ENCODE measurements around the gene SCML2.

SCML2 gene

GRCh38 chrX:18278449-18278848, 76.0 kb downstream of the SCML2 start:
- H2BK12ac ChIP-seq (ENCODE audit: low read length), result no peak overlapping the region
- H3K9ac ChIP-seq (ENCODE audit: low read depth, low read length, poor library complexity), result no peak overlapping the region
- no peak overlapping the region for H3K18ac ChIP-seq (ENCODE audit: low read length)
- DNase-seq (ENCODE audit: low spot score), result no peak
- H2AK5ac ChIP-seq (ENCODE audit: low read depth, low read length), result no peak overlapping the region
- H3K27me3 ChIP-seq (ENCODE audit: control insufficient read depth in 3 of 3, insufficient read depth in 3 of 3, low read depth in 1 of 3, low read length in 3 of 3), result no peaks in the 10 kb centered on the region
- no peak overlapping the region for H2BK120ac ChIP-seq (ENCODE audit: low read depth, low read length)
- H3K9me3 ChIP-seq (replicated peaks in 1 of 2; ENCODE audit: control insufficient read depth in 2 of 2, insufficient read depth in 1 of 2, low read depth in 1 of 2, low read length in 2 of 2), result peaks cover 0 to 15% of the 10 kb centered on the region in 2 donors
- no peak overlapping the region for H3K23ac ChIP-seq (ENCODE audit: low read depth, low read length, poor library complexity)
- H3K14ac ChIP-seq (ENCODE audit: low read length), result no peak overlapping the region
- H2BK5ac ChIP-seq (ENCODE audit: low read length), result no peak overlapping the region
- no peak overlapping the region for H2BK15ac ChIP-seq (ENCODE audit: low read length)
- no peak overlapping the region for H3K27ac ChIP-seq (replicated peaks; ENCODE audit: low read length)
- no peak overlapping the region for H4K8ac ChIP-seq (ENCODE audit: low read depth, low read length)
- no peak overlapping the region for H3K4me2 ChIP-seq (ENCODE audit: insufficient read depth, low read length, poor library complexity, severe bottlenecking)
- no peak overlapping the region for H2AFZ ChIP-seq (ENCODE audit: low read length)
- H3K4me1 ChIP-seq (ENCODE audit: control insufficient read depth in 2 of 2, insufficient read depth in 1 of 2, low read depth in 1 of 2, low read length in 2 of 2), result no peaks in the 10 kb centered on the region
- H3K4ac ChIP-seq (ENCODE audit: low read length), result no peak overlapping the region
- no peak overlapping the region for H4K91ac ChIP-seq (ENCODE audit: low read depth, low read length, poor library complexity)
- H3K79me1 ChIP-seq (ENCODE audit: low read depth, low read length), result peaks cover 8% of the 10 kb centered on the region
- WGBS, 2 donors (ENCODE audit: extremely low coverage in 2 of 2, insufficient read length in 2 of 2, insufficient replicate concordance in 1 of 2), result no CpG with 5 or more reads among the region's 4 CpGs
- no peaks in the 10 kb centered on the region for H3K36me3 ChIP-seq (replicated peaks in 1 of 2; ENCODE audit: control insufficient read depth in 2 of 2, insufficient read depth in 2 of 2, low read length in 2 of 2)
- no peak overlapping the region for H3K4me3 ChIP-seq (ENCODE audit: low read length in 2 of 2)

DNA sequence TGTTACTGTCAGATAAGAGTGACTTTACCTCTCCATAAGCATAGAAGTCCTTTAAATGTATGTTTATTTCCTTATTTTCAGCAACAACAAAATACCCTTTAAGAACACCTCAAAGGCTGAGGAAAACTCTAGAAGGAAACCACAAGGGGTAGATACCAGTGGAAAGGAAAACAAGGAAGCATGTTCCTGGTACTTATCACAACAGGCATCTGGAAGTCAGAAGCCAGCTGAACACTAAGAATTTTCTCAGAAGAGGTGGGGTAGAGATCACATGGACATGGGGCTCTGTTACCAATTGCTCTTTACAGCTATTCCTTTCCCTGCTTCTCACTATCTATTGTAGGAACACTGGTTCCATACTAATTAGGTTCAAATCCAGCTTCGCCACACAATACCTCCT, 82.3 kb downstream of the SCML2 start:
- no peak for DNase-seq (ENCODE audit: low spot score)
- Histone ChIP-seq H3K36me3 (replicated peaks in 1 of 2; ENCODE audit: control insufficient read depth in 2 of 2, insufficient read depth in 2 of 2, low read length in 2 of 2) (no peaks in the 10 kb centered on the region), H3K27me3 (ENCODE audit: control insufficient read depth in 3 of 3, insufficient read depth in 3 of 3, low read depth in 1 of 3, low read length in 3 of 3) (no peaks in the 10 kb centered on the region), H3K4me1 (ENCODE audit: control insufficient read depth in 2 of 2, insufficient read depth in 1 of 2, low read depth in 1 of 2, low read length in 2 of 2) (no peaks in the 10 kb centered on the region), H3K4ac (ENCODE audit: low read length) (no peak overlapping the region), H2AFZ (ENCODE audit: low read length) (no peak overlapping the region), H3K9me3 (replicated peaks in 1 of 2; ENCODE audit: control insufficient read depth in 2 of 2, insufficient read depth in 1 of 2, low read depth in 1 of 2, low read length in 2 of 2) (no peaks in the 10 kb centered on the region), H2BK5ac (ENCODE audit: low read length) (no peak overlapping the region), H2AK5ac (ENCODE audit: low read depth, low read length) (no peak overlapping the region), H3K18ac (ENCODE audit: low read length) (no peak overlapping the region), H2BK120ac (ENCODE audit: low read depth, low read length) (no peak overlapping the region), H3K23ac (ENCODE audit: low read depth, low read length, poor library complexity) (no peak overlapping the region), H3K4me2 (ENCODE audit: insufficient read depth, low read length, poor library complexity, severe bottlenecking) (no peak overlapping the region), H4K91ac (ENCODE audit: low read depth, low read length, poor library complexity) (no peak overlapping the region), H3K9ac (ENCODE audit: low read depth, low read length, poor library complexity) (no peak overlapping the region), H3K4me3 (ENCODE audit: low read length in 2 of 2) (no peak overlapping the region), H2BK12ac (ENCODE audit: low read length) (no peak overlapping the region), H4K8ac (ENCODE audit: low read depth, low read length) (no peak overlapping the region), H3K27ac (replicated peaks; ENCODE audit: low read length) (no peak overlapping the region), H2BK15ac (ENCODE audit: low read length) (no peak overlapping the region), H3K79me1 (ENCODE audit: low read depth, low read length) (peaks cover 2% of the 10 kb centered on the region), H3K14ac (ENCODE audit: low read length) (no peak overlapping the region)
- no CpG with 5 or more reads among the region's 1 CpG for WGBS, 2 donors (ENCODE audit: extremely low coverage in 2 of 2, insufficient read length in 2 of 2, insufficient replicate concordance in 1 of 2)

GRCh38 chrX:18271725-18272124, 82.8 kb downstream of the SCML2 start:
- Histone ChIP-seq H3K9me3 (replicated peaks in 1 of 2; ENCODE audit: control insufficient read depth in 2 of 2, insufficient read depth in 1 of 2, low read depth in 1 of 2, low read length in 2 of 2) (no peaks in the 10 kb centered on the region), H3K14ac (ENCODE audit: low read length) (no peak overlapping the region), H2BK120ac (ENCODE audit: low read depth, low read length) (no peak overlapping the region), H2AFZ (ENCODE audit: low read length) (no peak overlapping the region), H3K9ac (ENCODE audit: low read depth, low read length, poor library complexity) (no peak overlapping the region), H3K4ac (ENCODE audit: low read length) (no peak overlapping the region), H3K4me2 (ENCODE audit: insufficient read depth, low read length, poor library complexity, severe bottlenecking) (no peak overlapping the region), H2BK5ac (ENCODE audit: low read length) (no peak overlapping the region), H3K4me1 (ENCODE audit: control insufficient read depth in 2 of 2, insufficient read depth in 1 of 2, low read depth in 1 of 2, low read length in 2 of 2) (no peaks in the 10 kb centered on the region), H3K79me1 (ENCODE audit: low read depth, low read length) (peaks cover 2% of the 10 kb centered on the region), H3K18ac (ENCODE audit: low read length) (no peak overlapping the region), H3K4me3 (ENCODE audit: low read length in 2 of 2) (no peak overlapping the region), H4K8ac (ENCODE audit: low read depth, low read length) (no peak overlapping the region), H3K36me3 (replicated peaks in 1 of 2; ENCODE audit: control insufficient read depth in 2 of 2, insufficient read depth in 2 of 2, low read length in 2 of 2) (no peaks in the 10 kb centered on the region), H2BK15ac (ENCODE audit: low read length) (no peak overlapping the region), H3K27ac (replicated peaks; ENCODE audit: low read length) (no peak overlapping the region), H3K23ac (ENCODE audit: low read depth, low read length, poor library complexity) (no peak overlapping the region), H2BK12ac (ENCODE audit: low read length) (no peak overlapping the region), H2AK5ac (ENCODE audit: low read depth, low read length) (no peak overlapping the region), H3K27me3 (ENCODE audit: control insufficient read depth in 3 of 3, insufficient read depth in 3 of 3, low read depth in 1 of 3, low read length in 3 of 3) (no peaks in the 10 kb centered on the region), H4K91ac (ENCODE audit: low read depth, low read length, poor library complexity) (no peak overlapping the region)
- no CpG with 5 or more reads among the region's 1 CpG for WGBS, 2 donors (ENCODE audit: extremely low coverage in 2 of 2, insufficient read length in 2 of 2, insufficient replicate concordance in 1 of 2)
- DNase-seq (ENCODE audit: low spot score), result no peak

- no peak overlapping the region for H3K27ac ChIP-seq (replicated peaks; ENCODE audit: low read length)
- no peak overlapping the region for H3K14ac ChIP-seq (ENCODE audit: low read length)
- no peak overlapping the region for H3K4ac ChIP-seq (ENCODE audit: low read length)
- no peak overlapping the region for H2AFZ ChIP-seq (ENCODE audit: low read length)
- H3K4me1 ChIP-seq (ENCODE audit: control insufficient read depth in 2 of 2, insufficient read depth in 1 of 2, low read depth in 1 of 2, low read length in 2 of 2), result no peaks in the 10 kb centered on the region
- H2BK120ac ChIP-seq (ENCODE audit: low read depth, low read length), result no peak overlapping the region
- H3K9me3 ChIP-seq (replicated peaks in 1 of 2; ENCODE audit: control insufficient read depth in 2 of 2, insufficient read depth in 1 of 2, low read depth in 1 of 2, low read length in 2 of 2), result no peaks in the 10 kb centered on the region
- H2BK5ac ChIP-seq (ENCODE audit: low read length), result no peak overlapping the region
- H3K36me3 ChIP-seq (replicated peaks in 1 of 2; ENCODE audit: control insufficient read depth in 2 of 2, insufficient read depth in 2 of 2, low read length in 2 of 2), result no peaks in the 10 kb centered on the region
- no peak overlapping the region for H4K8ac ChIP-seq (ENCODE audit: low read depth, low read length)
- DNase-seq (ENCODE audit: low spot score), result no peak
- H2AK5ac ChIP-seq (ENCODE audit: low read depth, low read length), result no peak overlapping the region
- no peaks in the 10 kb centered on the region for H3K27me3 ChIP-seq (ENCODE audit: control insufficient read depth in 3 of 3, insufficient read depth in 3 of 3, low read depth in 1 of 3, low read length in 3 of 3)
- H4K91ac ChIP-seq (ENCODE audit: low read depth, low read length, poor library complexity), result no peak overlapping the region
- no peak overlapping the region for H3K9ac ChIP-seq (ENCODE audit: low read depth, low read length, poor library complexity)
- H3K23ac ChIP-seq (ENCODE audit: low read depth, low read length, poor library complexity), result no peak overlapping the region
- no peak overlapping the region for H3K4me3 ChIP-seq (ENCODE audit: low read length in 2 of 2)
- no peak overlapping the region for H2BK12ac ChIP-seq (ENCODE audit: low read length)
- no peak overlapping the region for H2BK15ac ChIP-seq (ENCODE audit: low read length)
- WGBS, 2 donors (ENCODE audit: extremely low coverage in 2 of 2, insufficient read length in 2 of 2, insufficient replicate concordance in 1 of 2), result no CpG with 5 or more reads among the region's 2 CpGs
- H3K4me2 ChIP-seq (ENCODE audit: insufficient read depth, low read length, poor library complexity, severe bottlenecking), result no peak overlapping the region
- H3K79me1 ChIP-seq (ENCODE audit: low read depth, low read length), result peaks cover 2% of the 10 kb centered on the region
- no peak overlapping the region for H3K18ac ChIP-seq (ENCODE audit: low read length)
These were observed 83.2 kb downstream of the SCML2 start for GRCh38 chrX:18271309-18271708.
